Measurements from ENCODE around the gene TMEM131L.

DNA sequence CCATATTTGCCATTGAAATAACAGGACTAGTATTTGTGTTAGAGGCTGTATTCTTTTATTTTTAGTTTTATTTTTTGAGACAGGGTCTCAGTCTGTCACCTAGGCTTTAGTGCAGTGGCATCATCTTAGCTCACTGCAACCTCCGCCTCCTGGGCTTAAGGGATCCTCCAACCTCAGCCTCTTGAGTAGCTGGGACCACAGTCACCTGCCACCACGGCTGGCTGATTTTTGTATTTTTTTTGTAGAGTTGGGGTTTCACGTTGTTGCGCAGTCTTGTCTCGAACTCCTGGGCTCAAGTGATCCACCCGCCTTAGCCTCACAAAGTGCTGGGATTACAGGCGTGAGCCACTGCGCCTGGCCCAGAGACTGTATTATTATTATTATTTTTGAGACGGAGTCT, 15.3 kb downstream of the TMEM131L start:
- TF ChIP-seq, protein P1, sequence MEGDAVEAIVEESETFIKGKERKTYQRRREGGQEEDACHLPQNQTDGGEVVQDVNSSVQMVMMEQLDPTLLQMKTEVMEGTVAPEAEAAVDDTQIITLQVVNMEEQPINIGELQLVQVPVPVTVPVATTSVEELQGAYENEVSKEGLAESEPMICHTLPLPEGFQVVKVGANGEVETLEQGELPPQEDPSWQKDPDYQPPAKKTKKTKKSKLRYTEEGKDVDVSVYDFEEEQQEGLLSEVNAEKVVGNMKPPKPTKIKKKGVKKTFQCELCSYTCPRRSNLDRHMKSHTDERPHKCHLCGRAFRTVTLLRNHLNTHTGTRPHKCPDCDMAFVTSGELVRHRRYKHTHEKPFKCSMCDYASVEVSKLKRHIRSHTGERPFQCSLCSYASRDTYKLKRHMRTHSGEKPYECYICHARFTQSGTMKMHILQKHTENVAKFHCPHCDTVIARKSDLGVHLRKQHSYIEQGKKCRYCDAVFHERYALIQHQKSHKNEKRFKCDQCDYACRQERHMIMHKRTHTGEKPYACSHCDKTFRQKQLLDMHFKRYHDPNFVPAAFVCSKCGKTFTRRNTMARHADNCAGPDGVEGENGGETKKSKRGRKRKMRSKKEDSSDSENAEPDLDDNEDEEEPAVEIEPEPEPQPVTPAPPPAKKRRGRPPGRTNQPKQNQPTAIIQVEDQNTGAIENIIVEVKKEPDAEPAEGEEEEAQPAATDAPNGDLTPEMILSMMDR (IDR thresholded peaks at IDR 0.05; ENCODE audit: low read depth, low read length, poor library complexity, severe bottlenecking): no peak
- no peak for TF ChIP-seq EZH2phosphoT487 (IDR thresholded peaks at IDR 0.05; ENCODE audit: borderline replicate concordance, low read length)
